KG1 (cell line): ENCODE measurements around the gene SLAIN2.
"Not testable (repeated sequence)": the region's sequence is repeated elsewhere in the genome, so short reads cannot be mapped to it uniquely, and the experiment has no call there.

Source experiments
- DNase-seq: peaks from one replicate; lab custom pipeline; 2025; lab: John Stamatoyannopoulos, UW

SLAIN2 gene

DNA sequence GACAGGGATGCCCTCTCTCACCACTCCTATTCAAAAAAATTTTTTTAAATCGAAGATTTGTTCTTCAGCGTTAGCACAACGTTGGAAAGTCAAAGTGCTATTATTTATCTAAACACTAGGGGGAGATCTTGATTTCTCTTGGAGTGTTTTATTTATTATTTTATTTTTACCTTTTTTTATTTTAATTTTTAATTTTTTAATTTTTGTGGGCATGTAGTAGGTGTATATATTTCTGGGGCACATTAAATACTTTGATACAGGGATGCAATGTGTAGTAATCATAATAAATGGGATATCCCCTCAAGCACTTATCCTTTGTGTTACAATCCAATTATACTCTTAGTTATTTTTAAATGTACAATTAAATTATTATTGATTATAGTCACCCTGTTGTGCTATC, 104.4 kb downstream of the SLAIN2 start:
- no peak for DNase-seq

DNA sequence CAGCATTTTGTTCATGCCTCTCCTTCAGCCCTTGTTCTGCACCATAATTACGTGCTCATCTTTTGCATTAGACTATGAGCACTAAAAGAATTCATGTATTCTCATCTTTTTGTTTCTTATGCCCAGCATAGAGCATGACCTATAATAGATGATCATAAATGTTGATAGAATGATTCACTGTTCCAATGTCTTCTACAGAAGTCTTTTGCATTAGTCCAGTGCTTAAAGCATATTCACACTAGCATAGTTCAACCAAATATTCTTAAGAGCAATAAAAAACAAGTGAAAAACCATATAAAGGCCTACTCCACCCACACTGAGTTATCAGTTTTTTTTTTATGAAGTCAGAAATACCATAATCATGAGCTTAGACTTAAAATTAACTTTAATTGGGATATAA, 105.3 kb downstream of the SLAIN2 start:
- DNase-seq = no peak

DNA sequence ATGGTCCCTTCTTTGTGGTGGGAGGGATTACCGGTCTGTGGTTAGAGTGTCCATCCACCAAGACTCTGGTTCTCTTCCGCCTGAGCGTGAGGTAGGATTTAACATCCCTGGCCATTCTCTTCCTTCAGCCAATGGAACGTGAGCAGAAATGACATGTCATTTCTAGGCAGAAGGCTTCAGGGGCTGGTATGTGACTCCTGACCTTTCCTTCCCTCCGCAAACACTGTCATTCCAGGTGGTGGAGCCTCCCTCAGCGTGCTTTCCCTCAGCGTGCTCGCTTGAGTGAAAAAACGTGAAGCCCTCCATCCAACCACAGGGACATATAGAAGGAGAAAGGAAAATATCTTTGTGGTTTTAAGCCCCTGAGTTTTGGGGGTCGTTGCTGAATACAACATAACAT, 107.8 kb downstream of the SLAIN2 start:
- no peak for DNase-seq

DNA sequence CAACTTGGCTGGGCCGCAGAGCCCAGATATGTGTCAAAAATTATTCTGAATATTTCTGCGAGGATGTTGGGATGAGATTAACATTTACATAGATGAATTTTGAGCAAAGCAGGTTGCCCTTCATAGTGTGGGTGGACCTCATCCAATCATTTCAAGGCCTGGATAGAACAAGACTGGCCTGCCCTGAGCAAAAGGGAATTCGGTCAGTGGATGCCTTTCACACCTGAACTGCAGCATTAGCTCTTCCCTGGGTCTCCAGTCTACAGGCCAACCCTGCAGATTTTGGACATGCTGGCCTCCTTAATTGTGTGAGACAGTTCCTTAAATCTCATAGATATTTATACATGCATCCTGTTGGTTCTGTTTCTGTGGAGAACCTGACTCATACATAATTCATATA, 109.4 kb downstream of the SLAIN2 start:
- no peak for DNase-seq

DNA sequence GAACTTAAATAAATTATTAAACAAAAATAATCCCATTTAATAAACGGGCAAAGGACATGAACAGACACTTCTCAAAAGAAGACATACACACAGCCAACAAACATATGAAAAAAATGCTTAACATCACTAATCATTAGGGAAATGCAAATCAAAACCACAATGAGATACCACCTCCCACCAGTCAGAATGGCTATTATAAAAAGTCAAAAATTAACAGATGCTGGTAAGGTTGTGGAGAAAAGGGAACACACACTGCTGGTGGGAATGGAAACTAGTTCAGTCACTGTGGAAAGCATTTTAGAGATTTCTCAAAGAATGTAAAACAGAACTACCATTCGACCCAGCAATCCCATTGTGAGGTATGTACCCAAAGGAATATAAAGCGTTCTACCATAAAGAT, 110.3 kb downstream of the SLAIN2 start:
- not testable (repeated sequence) for DNase-seq

DNA sequence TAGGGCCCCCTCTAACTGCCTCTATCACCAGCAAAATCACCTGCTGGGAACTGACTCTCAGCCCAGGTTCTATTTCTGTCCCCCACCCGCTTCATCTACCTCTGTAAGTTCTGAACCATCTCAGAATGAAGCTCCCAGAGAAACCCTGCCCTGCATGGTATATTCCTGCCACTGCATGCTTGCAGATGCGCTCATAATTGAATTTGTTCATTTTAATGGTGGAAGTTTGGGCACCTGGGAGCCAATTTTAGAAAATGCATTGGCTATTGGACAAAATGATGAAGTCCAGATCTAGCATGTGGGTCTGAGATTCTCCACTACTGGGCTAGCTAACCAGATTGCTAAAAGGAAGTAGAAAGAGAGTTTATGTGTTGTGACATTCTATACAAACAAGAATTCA, 113.3 kb downstream of the SLAIN2 start:
- DNase-seq = no peak

DNA sequence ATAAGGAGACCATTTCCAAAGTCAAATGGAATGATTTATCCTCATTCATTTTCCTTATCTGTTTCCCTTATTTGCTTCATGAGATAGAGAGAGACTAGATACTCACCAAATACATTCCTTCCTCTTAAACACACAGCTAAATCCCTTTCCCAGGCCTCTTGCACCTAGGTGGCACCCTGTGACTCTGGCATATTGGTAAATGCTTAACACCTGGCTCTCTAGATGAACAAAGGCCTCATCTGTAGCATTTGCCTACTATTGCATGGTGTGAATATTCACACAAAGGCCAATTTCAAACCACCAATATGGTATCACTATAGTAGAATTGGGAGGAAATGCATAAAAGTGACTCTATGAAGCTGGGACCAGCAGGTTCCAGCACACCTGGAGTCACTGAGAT, 119.7 kb downstream of the SLAIN2 start:
- no peak for DNase-seq

DNA sequence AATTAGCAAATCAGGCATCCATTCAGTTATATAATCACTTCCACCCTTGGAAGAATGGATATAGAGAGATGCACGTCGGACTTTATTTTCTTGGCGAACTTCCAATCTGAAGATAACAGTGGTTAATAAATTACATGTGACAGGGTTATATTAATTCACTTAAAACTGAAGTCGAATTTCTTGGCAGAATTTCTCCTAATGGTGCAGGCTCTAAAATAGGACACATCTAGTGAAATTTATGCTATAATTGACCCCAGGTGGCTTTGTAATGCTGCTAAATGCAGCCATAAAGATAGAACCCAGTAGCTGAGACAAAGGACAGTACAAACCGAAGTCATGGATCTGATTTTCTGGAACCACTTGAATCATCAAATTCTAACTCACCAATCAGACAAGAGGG, 121.0 kb downstream of the SLAIN2 start:
- DNase-seq = no peak

DNA sequence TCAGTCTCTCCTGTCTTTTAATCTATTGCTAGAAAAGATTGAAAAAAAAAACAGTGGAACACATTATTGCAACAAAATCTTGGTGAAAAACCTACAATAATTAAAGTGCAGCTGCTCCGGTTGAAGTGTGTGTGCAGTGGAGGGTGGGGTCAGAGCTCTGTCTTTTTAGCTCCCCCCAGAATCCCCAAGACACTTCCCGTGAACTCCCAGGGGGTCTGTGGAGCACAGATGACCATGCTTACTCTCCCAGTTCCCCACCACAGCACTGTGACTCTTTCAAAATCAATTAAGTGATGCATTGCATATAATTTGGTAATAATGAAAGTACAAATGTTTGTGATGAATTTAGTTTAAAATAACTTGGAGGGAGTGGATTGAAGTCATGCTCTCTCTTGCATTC, 126.1 kb downstream of the SLAIN2 start:
- no peak for DNase-seq

DNA sequence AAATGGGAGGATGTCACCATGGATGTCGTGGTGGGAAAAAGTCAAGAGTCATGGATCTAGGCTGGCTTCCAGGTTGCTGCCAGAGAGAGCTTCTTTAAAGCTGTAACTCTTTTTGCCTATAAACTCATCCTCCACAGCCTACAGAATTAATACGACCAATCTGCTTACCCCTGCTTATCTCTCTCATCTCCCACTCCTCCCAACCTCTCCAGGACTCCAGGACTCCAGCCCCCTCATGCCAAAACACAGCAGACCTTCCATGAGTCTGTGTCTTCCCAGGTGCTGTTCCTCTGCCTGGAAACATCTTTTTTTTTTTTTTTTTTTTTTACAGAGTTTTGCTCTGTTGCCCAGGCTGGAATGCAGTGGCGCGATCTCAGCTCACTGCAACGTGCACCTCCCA, 126.6 kb downstream of the SLAIN2 start:
- no peak for DNase-seq

DNA sequence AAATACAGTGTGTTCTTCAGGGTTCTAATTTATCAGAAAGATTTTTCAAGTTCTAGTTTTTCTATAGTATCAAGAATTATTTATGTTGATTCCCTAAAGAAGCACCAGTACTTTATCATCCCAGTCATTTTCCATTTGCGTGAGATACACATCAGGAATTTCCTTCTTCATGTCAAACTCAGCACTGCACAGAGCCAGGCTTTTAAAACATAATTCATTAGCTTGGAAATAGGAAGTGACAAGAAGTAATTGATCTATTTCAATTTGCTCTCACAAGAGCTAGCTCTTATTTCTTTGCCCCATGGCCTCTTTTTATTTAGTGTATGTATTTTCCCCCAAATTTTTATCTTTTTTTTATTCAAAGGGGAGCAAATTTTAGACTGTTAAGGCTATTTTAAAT, 128.8 kb downstream of the SLAIN2 start:
- no peak for DNase-seq

DNA sequence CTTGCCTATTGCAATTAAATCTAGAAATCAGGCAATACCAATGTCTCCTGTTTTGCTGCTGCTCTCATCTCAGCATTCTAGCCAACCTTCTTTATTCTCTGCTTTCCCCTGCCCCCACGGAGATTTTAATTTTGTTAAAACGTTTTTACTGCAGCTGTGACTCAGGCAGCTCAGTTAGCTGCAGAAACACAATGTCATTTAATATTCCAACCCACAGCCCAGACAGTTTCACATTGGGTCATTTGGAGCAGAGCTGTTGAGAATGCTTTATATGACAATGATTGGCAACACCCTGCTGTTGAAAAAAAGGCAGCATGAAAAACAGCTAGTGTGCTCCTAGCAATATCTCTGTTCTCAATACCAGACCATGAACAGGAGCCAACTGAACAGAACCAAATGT, 129.2 kb downstream of the SLAIN2 start:
- DNase-seq = no peak

DNA sequence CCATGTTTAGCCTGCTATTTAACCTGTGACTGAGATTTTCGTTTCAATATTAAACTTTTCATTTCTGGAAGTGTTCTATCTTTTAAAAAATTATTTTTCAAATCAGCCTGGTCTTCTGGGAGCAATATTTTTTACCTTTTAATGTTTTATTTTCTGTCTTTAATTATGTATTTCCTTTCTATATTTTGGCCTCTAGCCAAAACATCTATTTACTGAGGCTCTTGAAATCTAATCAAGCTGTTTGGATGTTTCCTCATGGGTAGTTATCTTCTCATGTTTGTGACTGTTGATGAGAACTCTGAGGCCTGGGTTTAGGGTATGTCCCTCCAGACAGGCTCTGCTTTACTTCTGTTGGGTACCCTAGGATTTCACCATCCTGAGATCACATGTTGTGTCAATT, 131.5 kb downstream of the SLAIN2 start:
- no peak for DNase-seq

DNA sequence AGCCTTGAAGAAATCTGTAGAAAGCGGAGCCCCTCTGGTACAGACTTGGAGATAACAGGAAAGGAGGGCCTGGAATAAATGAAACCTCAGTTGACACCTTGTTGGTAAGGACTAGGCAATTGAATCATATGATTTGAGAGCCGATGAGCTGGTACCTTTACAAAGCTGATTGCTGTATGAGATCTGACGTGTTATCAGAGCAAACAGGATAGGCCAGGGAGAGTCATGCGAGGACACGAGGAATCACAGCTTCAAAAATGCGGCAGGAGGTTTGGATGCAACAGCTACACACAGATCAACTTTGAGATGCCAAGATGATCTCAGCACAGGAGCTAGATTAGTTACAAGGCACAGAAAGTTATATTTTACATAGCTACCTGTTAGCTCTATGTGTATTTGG, 134.4 kb downstream of the SLAIN2 start:
- DNase-seq = no peak
